GM23338 (cell line): Measurements from ENCODE around the gene ACTR6. TPM values are rescaled to one million over a fixed set of nuclear protein-coding genes. Genes with fewer than 3 reads are reported as not detected.
A peak's percentile ranks its signal among the peaks of the same experiment; 100 is the strongest.

ENCODE experiments used
- ATAC-seq: fragments of 200-7000 bp; cut with Tn5 transposase; 3 replicates; pipeline ENCODE4 v1.9.1; 2020
- DNase-seq: peaks from one replicate; pipeline ENCODE4 v3.0.0-alpha.2; 2015; ENCODE audit warnings: low spot score
- H2AFZ ChIP-seq: fragments of 200-600 bp; sonication (generic); 2 replicates; pipeline ENCODE4 v1.8.0; 2016; ENCODE audit warnings: antibody characterized with exemption, mild to moderate bottlenecking, moderate library complexity
- H3F3A ChIP-seq: fragments of 200-600 bp; sonication (generic); replicated peaks from 2 replicates; pipeline ENCODE4 v1.8.0; 2017; ENCODE audit warnings: antibody characterized with exemption, mixed run types, low read depth
- H3K27ac ChIP-seq: fragments of 200-600 bp; sonication (generic); 2 replicates; pipeline ENCODE4 v1.6.1; 2016; ENCODE audit warnings: low read depth
- H3K27me3 ChIP-seq: fragments of 200-600 bp; sonication (generic); 2 replicates; pipeline ENCODE4 v1.8.0; 2016; ENCODE audit warnings: mild to moderate bottlenecking, mixed run types, moderate library complexity; ENCODE audit not compliant: insufficient read depth
- H3K36me3 ChIP-seq: fragments of 200-600 bp; sonication (generic); 2 replicates; pipeline ENCODE4 v1.8.0; 2016; ENCODE audit warnings: mild to moderate bottlenecking; ENCODE audit not compliant: insufficient read depth
- H3K4me1 ChIP-seq: fragments of 200-600 bp; sonication (generic); 2 replicates; pipeline ENCODE4 v1.8.0; 2016; ENCODE audit warnings: mild to moderate bottlenecking, moderate library complexity; ENCODE audit not compliant: insufficient read depth
- H3K4me2 ChIP-seq: fragments of 200-600 bp; sonication (generic); 2 replicates; pipeline ENCODE4 v1.7.1; 2017; ENCODE audit warnings: mixed run types
- H3K4me3 ChIP-seq: fragments of 200-600 bp; sonication (generic); 2 replicates; pipeline ENCODE4 v1.6.1; 2016; ENCODE audit warnings: mixed run types
- H3K79me2 ChIP-seq: fragments of 200-600 bp; sonication (generic); replicated peaks from 2 replicates; pipeline ENCODE4 v1.8.0; 2017; ENCODE audit warnings: mild to moderate bottlenecking; ENCODE audit not compliant: insufficient read depth
- H3K9me2 ChIP-seq: fragments of 200-600 bp; sonication (generic); 2 replicates; pipeline ENCODE4 v1.8.0; 2017; ENCODE audit not compliant: insufficient read depth
- H4K20me1 ChIP-seq: fragments of 200-600 bp; sonication (generic); replicated peaks from 2 replicates; pipeline ENCODE4 v1.8.0; 2017; ENCODE audit warnings: mild to moderate bottlenecking; ENCODE audit not compliant: insufficient read depth
- H3K27ac Mint-ChIP-seq: 2 replicates; pipeline ENCODE4 v1.8.0; 2020; ENCODE audit warnings: inconsistent platforms, mild to moderate bottlenecking, moderate library complexity, mixed read lengths
- H3K27me3 Mint-ChIP-seq: 3 replicates; pipeline ENCODE4 v1.8.0; 2022; ENCODE audit warnings: low read depth, mild to moderate bottlenecking, moderate library complexity, mixed read lengths, inconsistent platforms; ENCODE audit not compliant: insufficient read depth, poor library complexity
- H3K36me3 Mint-ChIP-seq: 3 replicates; pipeline ENCODE4 v1.8.0; 2021; ENCODE audit warnings: low read depth, mild to moderate bottlenecking, inconsistent platforms, moderate library complexity, mixed read lengths
- H3K4me1 Mint-ChIP-seq: 3 replicates; pipeline ENCODE4 v1.8.0; 2020; ENCODE audit warnings: mild to moderate bottlenecking, inconsistent platforms, mixed read lengths
- H3K4me3 Mint-ChIP-seq: 3 replicates; pipeline ENCODE4 v1.8.0; 2021; ENCODE audit warnings: moderate library complexity, mild to moderate bottlenecking, inconsistent platforms, mixed read lengths
- H3K9me3 Mint-ChIP-seq: 3 replicates; pipeline ENCODE4 v1.8.0; 2020; ENCODE audit warnings: moderate library complexity, mild to moderate bottlenecking, inconsistent platforms, mixed read lengths
- CREB1 ChIP-seq: fragments of 250-450 bp; sonication (Bioruptor Pico); IDR thresholded peaks from 2 replicates; pipeline ENCODE4 v1.5.0; 2020; ENCODE audit warnings: low read depth, mild to moderate bottlenecking, moderate library complexity
- CTCF ChIP-seq, 2 experiments: fragments of 200-600 bp in 1 of 2; sonication (generic) in 1 of 2; conservative IDR thresholded peaks; 2 replicates each; pipeline versions ENCODE4 v1.5.1 to v1.6.1; 2016 to 2017; ENCODE audit warnings: antibody characterized with exemption in 2 of 2, low read depth in 2 of 2, mild to moderate bottlenecking in 2 of 2, moderate library complexity in 1 of 2
- ETS1 ChIP-seq: IDR thresholded peaks from 2 replicates; pipeline ENCODE4 v1.6.1; 2016; ENCODE audit warnings: antibody characterized with exemption
- EZH2phosphoT487 ChIP-seq: fragments of 200-600 bp; sonication (generic); IDR thresholded peaks from one replicate; pipeline ENCODE4 v1.8.1; 2018; ENCODE audit warnings: antibody characterized with exemption; ENCODE audit not compliant: unreplicated experiment
- POLR2AphosphoS5 ChIP-seq: IDR thresholded peaks from 2 replicates; pipeline ENCODE4 v1.6.1; 2016; ENCODE audit warnings: antibody characterized with exemption, low read depth
- ZNF114 ChIP-seq: fragments of 250-450 bp; sonication (Bioruptor Pico); IDR thresholded peaks from 2 replicates; pipeline ENCODE4 v1.5.0; 2020; ENCODE audit warnings: mild to moderate bottlenecking, moderate library complexity
- ZNF331 ChIP-seq: fragments of 250-450 bp; sonication (Bioruptor Pico); IDR thresholded peaks from 2 replicates; pipeline ENCODE4 v1.5.0; 2020; ENCODE audit warnings: low read depth, mild to moderate bottlenecking, moderate library complexity
- long read RNA-seq: library from polyadenylated mRNA; unstranded; transcript quantifications from one replicate; pipeline ENCODE4 v2.0.0, GENCODE V29; 2020; ENCODE audit not compliant: unreplicated experiment
- polyA plus RNA-seq: library from polyadenylated mRNA; unstranded; fragments of >200 nt; fragmentation: Nextera tagmentation; extraction: Ambion mirVana; gene quantifications from 2 replicates; pipeline ENCODE4 v1.2.1, GENCODE V29; 2016
- total RNA-seq: library from RNA; depleted of rRNA; stranded (reverse); fragments of >200 nt; shearing (Covaris generic); gene quantifications from 2 replicates; pipeline ENCODE4 v1.2.3, GENCODE V29; 2014; rRNA removed
- TF ChIP-seq, protein P1 (sequence below): fragments of 250-450 bp; sonication (Bioruptor Pico); IDR thresholded peaks from 2 replicates; pipeline ENCODE4 v1.5.0; 2020; ENCODE audit warnings: mild to moderate bottlenecking, moderate library complexity

The ACTR6 gene
- total RNA-seq, result 30.1 and 44.7 TPM in 2 replicates
- 42.5 and 44.2 TPM in 2 replicates for polyA plus RNA-seq
- long read RNA-seq, transcript ACTR6-201 (11 exons, 2,464 nt), result major isoform, 28 of 35 reads
- long read RNA-seq, transcript ACTR6-204 (11 exons, 1,747 nt), result minor isoform, 5 of 35 reads
- long read RNA-seq, partial matches to known transcripts, result 1 of 35 reads
- long read RNA-seq, other reads (novel, unspliced or antisense), result 1 of 35 reads

GRCh38 chr12:100200463-100201181 is at the start of gene ACTR6:
Gene ACTR6, plus strand, starts transcription at chr12:100200815. Its CDS starts 37 bp downstream, at chr12:100200852.
- DNase-seq, result peak; percentile 99
- H3F3A ChIP-seq, result peaks cover 8% of the 10 kb centered on the region; the same call in 1 of the 2 replicates
- Mint-ChIP-seq H3K9me3 (no peaks in the 10 kb centered on the region), H3K4me3 (peak within 1 kb of the TSS; percentile 98), H3K4me1 (peaks cover 9% of the 10 kb centered on the region), H3K27me3 (peaks cover 8% of the 10 kb centered on the region), H3K27ac (peak within 1 kb of the TSS; percentile 96), H3K36me3 (peaks cover 3% of the 10 kb centered on the region; the same call in 2 of the 3 replicates)
- H3K4me2 ChIP-seq, result peak within 1 kb of the TSS; percentile 92
- no peaks in the 10 kb centered on the region for H3K9me2 ChIP-seq
- ATAC-seq, result peak; percentile 83
- TF ChIP-seq CREB1 (CRISPR knock-in tag), result peak; percentile 61; the same call in 1 of the 2 replicates
- TF ChIP-seq POLR2AphosphoS5, result peak; percentile 96
- TF ChIP-seq CTCF (conservative IDR thresholded peaks at IDR 0.05; ENCODE audit: low read depth in 2 of 2), result peak in 1 of 2 experiments; percentile 1; a peak in 1 of 4 replicates
- no peak for TF ChIP-seq EZH2phosphoT487
- TF ChIP-seq ZNF331 (CRISPR knock-in tag), result no peak
- TF ChIP-seq ETS1, result peak; percentile 81
- no peaks in the 10 kb centered on the region; the same call in 1 of the 2 replicates for H3K36me3 ChIP-seq
- H3K27ac ChIP-seq, result peak within 1 kb of the TSS; percentile 60
- no peaks in the 10 kb centered on the region; the same call in 1 of the 2 replicates for H4K20me1 ChIP-seq
- peaks cover 21% of the 10 kb centered on the region for H3K4me1 ChIP-seq
- peak within 1 kb of the TSS; percentile 63 for H3K4me3 ChIP-seq
- peak within 1 kb of the TSS; percentile 94 for H2AFZ ChIP-seq
- peaks cover 44% of the 10 kb centered on the region for H3K79me2 ChIP-seq
- no peaks in the 10 kb centered on the region for H3K27me3 ChIP-seq

DNA sequence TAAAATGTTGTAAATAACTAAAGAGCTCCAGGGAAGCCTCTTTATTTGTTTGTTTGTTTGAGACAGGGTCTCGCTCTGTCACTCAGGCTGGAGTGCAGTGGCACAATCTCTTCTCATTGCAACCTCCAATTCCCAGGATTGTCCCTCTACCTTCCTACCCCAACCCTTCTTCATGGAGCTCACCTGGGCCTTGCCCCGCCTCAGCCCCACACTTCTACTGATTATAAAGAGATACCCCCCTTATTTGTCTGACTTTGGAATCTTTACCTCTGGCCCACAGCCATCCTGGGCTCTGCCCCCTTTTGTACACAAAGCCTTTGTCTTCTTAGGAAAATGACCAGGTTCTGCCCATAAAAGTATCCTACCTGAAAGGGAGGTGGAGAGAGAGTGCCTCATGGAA is 48.8 kb upstream of the ACTR6 start:
- peak overlapping the region; percentile 39 for H3K4me2 ChIP-seq
- Mint-ChIP-seq H3K4me3 (peak overlapping the region; percentile 36; the same call in 1 of the 3 replicates), H3K27ac (peak overlapping the region; percentile 90), H3K36me3 (no peaks in the 10 kb centered on the region; the same call in 1 of the 3 replicates), H3K27me3 (peaks cover 7% of the 10 kb centered on the region), H3K4me1 (peaks cover 24% of the 10 kb centered on the region), H3K9me3 (peaks cover 3% of the 10 kb centered on the region; the same call in 2 of the 3 replicates)
- no peaks in the 10 kb centered on the region for H3K79me2 ChIP-seq
- 0 out of 2 replicates have a peak, but pooled peaks cover 2% of the 10 kb centered on the region for H3K9me2 ChIP-seq
- ATAC-seq (peak; percentile 59), DNase-seq (peak; percentile 49)
- no peak overlapping the region for H3K4me3 ChIP-seq
- peak overlapping the region; percentile 90 for H3K27ac ChIP-seq
- H4K20me1 ChIP-seq, result no peaks in the 10 kb centered on the region
- peaks cover 36% of the 10 kb centered on the region for H3K4me1 ChIP-seq
- no peaks in the 10 kb centered on the region for H3K36me3 ChIP-seq
- H3K27me3 ChIP-seq, result no peaks in the 10 kb centered on the region
- peaks cover 6% of the 10 kb centered on the region; the same call in 1 of the 2 replicates for H3F3A ChIP-seq
- no peak overlapping the region for H2AFZ ChIP-seq
- TF ChIP-seq EZH2phosphoT487 (no peak), ZNF114 (CRISPR knock-in tag) (no peak), ZNF331 (CRISPR knock-in tag) (no peak)
- TF ChIP-seq, protein P1, sequence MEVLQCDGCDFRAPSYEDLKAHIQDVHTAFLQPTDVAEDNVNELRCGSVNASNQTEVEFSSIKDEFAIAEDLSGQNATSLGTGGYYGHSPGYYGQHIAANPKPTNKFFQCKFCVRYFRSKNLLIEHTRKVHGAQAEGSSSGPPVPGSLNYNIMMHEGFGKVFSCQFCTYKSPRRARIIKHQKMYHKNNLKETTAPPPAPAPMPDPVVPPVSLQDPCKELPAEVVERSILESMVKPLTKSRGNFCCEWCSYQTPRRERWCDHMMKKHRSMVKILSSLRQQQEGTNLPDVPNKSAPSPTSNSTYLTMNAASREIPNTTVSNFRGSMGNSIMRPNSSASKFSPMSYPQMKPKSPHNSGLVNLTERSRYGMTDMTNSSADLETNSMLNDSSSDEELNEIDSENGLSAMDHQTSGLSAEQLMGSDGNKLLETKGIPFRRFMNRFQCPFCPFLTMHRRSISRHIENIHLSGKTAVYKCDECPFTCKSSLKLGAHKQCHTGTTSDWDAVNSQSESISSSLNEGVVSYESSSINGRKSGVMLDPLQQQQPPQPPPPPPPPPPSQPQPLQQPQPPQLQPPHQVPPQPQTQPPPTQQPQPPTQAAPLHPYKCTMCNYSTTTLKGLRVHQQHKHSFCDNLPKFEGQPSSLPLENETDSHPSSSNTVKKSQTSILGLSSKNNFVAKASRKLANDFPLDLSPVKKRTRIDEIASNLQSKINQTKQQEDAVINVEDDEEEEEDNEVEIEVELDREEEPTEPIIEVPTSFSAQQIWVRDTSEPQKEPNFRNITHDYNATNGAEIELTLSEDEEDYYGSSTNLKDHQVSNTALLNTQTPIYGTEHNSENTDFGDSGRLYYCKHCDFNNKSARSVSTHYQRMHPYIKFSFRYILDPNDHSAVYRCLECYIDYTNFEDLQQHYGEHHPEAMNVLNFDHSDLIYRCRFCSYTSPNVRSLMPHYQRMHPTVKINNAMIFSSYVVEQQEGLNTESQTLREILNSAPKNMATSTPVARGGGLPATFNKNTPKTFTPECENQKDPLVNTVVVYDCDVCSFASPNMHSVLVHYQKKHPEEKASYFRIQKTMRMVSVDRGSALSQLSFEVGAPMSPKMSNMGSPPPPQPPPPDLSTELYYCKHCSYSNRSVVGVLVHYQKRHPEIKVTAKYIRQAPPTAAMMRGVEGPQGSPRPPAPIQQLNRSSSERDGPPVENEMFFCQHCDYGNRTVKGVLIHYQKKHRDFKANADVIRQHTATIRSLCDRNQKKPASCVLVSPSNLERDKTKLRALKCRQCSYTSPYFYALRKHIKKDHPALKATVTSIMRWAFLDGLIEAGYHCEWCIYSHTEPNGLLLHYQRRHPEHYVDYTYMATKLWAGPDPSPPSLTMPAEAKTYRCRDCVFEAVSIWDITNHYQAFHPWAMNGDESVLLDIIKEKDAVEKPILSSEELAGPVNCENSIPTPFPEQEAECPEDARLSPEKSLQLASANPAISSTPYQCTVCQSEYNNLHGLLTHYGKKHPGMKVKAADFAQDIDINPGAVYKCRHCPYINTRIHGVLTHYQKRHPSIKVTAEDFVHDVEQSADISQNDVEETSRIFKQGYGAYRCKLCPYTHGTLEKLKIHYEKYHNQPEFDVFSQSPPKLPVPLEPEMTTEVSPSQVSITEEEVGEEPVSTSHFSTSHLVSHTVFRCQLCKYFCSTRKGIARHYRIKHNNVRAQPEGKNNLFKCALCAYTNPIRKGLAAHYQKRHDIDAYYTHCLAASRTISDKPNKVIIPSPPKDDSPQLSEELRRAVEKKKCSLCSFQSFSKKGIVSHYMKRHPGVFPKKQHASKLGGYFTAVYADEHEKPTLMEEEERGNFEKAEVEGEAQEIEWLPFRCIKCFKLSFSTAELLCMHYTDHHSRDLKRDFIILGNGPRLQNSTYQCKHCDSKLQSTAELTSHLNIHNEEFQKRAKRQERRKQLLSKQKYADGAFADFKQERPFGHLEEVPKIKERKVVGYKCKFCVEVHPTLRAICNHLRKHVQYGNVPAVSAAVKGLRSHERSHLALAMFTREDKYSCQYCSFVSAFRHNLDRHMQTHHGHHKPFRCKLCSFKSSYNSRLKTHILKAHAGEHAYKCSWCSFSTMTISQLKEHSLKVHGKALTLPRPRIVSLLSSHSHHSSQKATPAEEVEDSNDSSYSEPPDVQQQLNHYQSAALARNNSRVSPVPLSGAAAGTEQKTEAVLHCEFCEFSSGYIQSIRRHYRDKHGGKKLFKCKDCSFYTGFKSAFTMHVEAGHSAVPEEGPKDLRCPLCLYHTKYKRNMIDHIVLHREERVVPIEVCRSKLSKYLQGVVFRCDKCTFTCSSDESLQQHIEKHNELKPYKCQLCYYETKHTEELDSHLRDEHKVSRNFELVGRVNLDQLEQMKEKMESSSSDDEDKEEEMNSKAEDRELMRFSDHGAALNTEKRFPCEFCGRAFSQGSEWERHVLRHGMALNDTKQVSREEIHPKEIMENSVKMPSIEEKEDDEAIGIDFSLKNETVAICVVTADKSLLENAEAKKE (CRISPR knock-in tag), result no peak
